WTC11 (cell line): ENCODE results near the gene SNRNP200. TPM values are rescaled to one million over a fixed set of nuclear protein-coding genes. Genes with fewer than 3 reads are reported as not detected.
A peak's percentile ranks its signal among the peaks of the same experiment; 100 is the strongest.

ENCODE experiments used
- ATAC-seq: fragments of 200-7000 bp; cut with Tn5 transposase; 2 replicates; pipeline ENCODE4 v1.10.0; 2021; ENCODE audit warnings: mild to moderate bottlenecking, moderate library complexity
- CTCF ChIA-PET: fragments of 300-600 bp; sonication (Branson Sonifier 250); formaldehyde crosslinking; loops from one replicate; lab custom pipeline; 2021; ENCODE audit warnings: antibody characterized with exemption; lab: Charles Lee
- POLR2A ChIA-PET: fragments of 350-600 bp; sonication (Branson Sonifier 250); formaldehyde crosslinking; loops from one replicate; lab custom pipeline; 2021; ENCODE audit warnings: antibody characterized with exemption; lab: Charles Lee
- DNase-seq: peaks from one replicate; pipeline ENCODE4 v3.0.0; 2021; ENCODE audit warnings: low spot score
- H3K27ac Mint-ChIP-seq: 2 replicates; pipeline ENCODE4 v1.8.0; 2021; ENCODE audit warnings: mixed read lengths
- H3K27me3 Mint-ChIP-seq: 2 replicates; pipeline ENCODE4 v1.8.0; 2021; ENCODE audit warnings: low read depth, mild to moderate bottlenecking, moderate library complexity, mixed read lengths
- H3K36me3 Mint-ChIP-seq: 2 replicates; pipeline ENCODE4 v1.8.0; 2021; ENCODE audit warnings: mixed read lengths
- H3K4me1 Mint-ChIP-seq: 2 replicates; pipeline ENCODE4 v1.8.0; 2022; ENCODE audit warnings: mixed read lengths
- H3K4me3 Mint-ChIP-seq: 2 replicates; pipeline ENCODE4 v1.8.0; 2021; ENCODE audit warnings: mild to moderate bottlenecking, moderate library complexity, mixed read lengths
- H3K9me3 Mint-ChIP-seq: 2 replicates; pipeline ENCODE4 v1.8.0; 2021; ENCODE audit warnings: mixed read lengths
- E2F1 ChIP-seq: sonication (generic); formaldehyde crosslinking; IDR thresholded peaks from 2 replicates; pipeline ENCODE4 v1.8.0; 2022; ENCODE audit warnings: mild to moderate bottlenecking, missing genetic modification reagents
- FOXP1 ChIP-seq: sonication (generic); formaldehyde crosslinking; IDR thresholded peaks from 2 replicates; pipeline ENCODE4 v1.8.0; 2022; ENCODE audit warnings: missing genetic modification reagents, mild to moderate bottlenecking, moderate library complexity, borderline replicate concordance
- FOXP4 ChIP-seq: sonication (generic); formaldehyde crosslinking; IDR thresholded peaks from 2 replicates; pipeline ENCODE4 v1.8.0; 2022; ENCODE audit warnings: mild to moderate bottlenecking, missing genetic modification reagents
- JUN ChIP-seq: sonication (generic); formaldehyde crosslinking; IDR thresholded peaks from 2 replicates; pipeline ENCODE4 v1.8.0; 2023; ENCODE audit warnings: mild to moderate bottlenecking, missing genetic modification reagents
- MXD4 ChIP-seq: fragments of 250-450 bp; sonication (Bioruptor Pico); IDR thresholded peaks from 2 replicates; pipeline ENCODE4 v1.8.0; 2021; ENCODE audit warnings: mild to moderate bottlenecking, moderate library complexity, borderline replicate concordance
- NFATC4 ChIP-seq: fragments of 250-450 bp; sonication (Bioruptor Pico); IDR thresholded peaks from 2 replicates; pipeline ENCODE4 v1.9.0; 2021; ENCODE audit warnings: mild to moderate bottlenecking
- PRDM15 ChIP-seq: sonication (generic); formaldehyde crosslinking; IDR thresholded peaks from 2 replicates; pipeline ENCODE4 v1.8.0; 2022; ENCODE audit warnings: missing genetic modification reagents
- PREB ChIP-seq: sonication (generic); formaldehyde crosslinking; IDR thresholded peaks from 2 replicates; pipeline ENCODE4 v1.8.1; 2022; ENCODE audit warnings: mild to moderate bottlenecking, missing genetic modification reagents, moderate library complexity, borderline replicate concordance
- SMAD4 ChIP-seq: sonication (generic); formaldehyde crosslinking; IDR thresholded peaks from 2 replicates; pipeline ENCODE4 v1.8.0; 2022; ENCODE audit warnings: mild to moderate bottlenecking, missing genetic modification reagents
- SP1 ChIP-seq: sonication (generic); formaldehyde crosslinking; conservative IDR thresholded peaks from 2 replicates; pipeline ENCODE4 v1.8.1; 2022; ENCODE audit warnings: missing genetic modification reagents
- ZNF532 ChIP-seq: fragments of 250-450 bp; sonication (Bioruptor Pico); IDR thresholded peaks from 2 replicates; pipeline ENCODE4 v1.9.0; 2021; ENCODE audit warnings: mild to moderate bottlenecking, borderline replicate concordance
- total RNA-seq: library from RNA; stranded (reverse); gene quantifications from 3 replicates; pipeline ENCODE4 v1.2.3, GENCODE V29; 2021

SNRNP200 gene
- total RNA-seq, 1 experiment from 2014 or later: 226 TPM

GRCh38 chr2:96265349-96265839 lies 40.0 kb downstream of the SNRNP200 start:
- peak; percentile 57 for DNase-seq
- peaks cover 27% of the 10 kb centered on the region for H3K4me1 Mint-ChIP-seq
- TF ChIP-seq PREB (CRISPR knock-in tag): no peak
- no peak for TF ChIP-seq JUN (CRISPR knock-in tag)
- TF ChIP-seq FOXP4: no peak
- peak; percentile 95 for TF ChIP-seq PRDM15 (CRISPR knock-in tag)
- no peak for TF ChIP-seq FOXP1 (CRISPR knock-in tag)
- no peaks in the 10 kb centered on the region for H3K9me3 Mint-ChIP-seq
- ATAC-seq: peak; percentile 9
- ChIA-PET CTCF (interaction anchor here (1.0 kb wide), 1 partner anchor 69 kb away, joined by 4 read pairs; no protein-coding TSS in a partner anchor), POLR2A (no interaction called here)
- peaks cover 22% of the 10 kb centered on the region for H3K36me3 Mint-ChIP-seq
- no peaks in the 10 kb centered on the region for H3K27me3 Mint-ChIP-seq
- peak overlapping the region; percentile 100 for H3K4me3 Mint-ChIP-seq
- no peak overlapping the region for H3K27ac Mint-ChIP-seq

- Mint-ChIP-seq H3K27ac (peak overlapping the region; percentile 60), H3K4me3 (peak overlapping the region; percentile 69), H3K27me3 (no peaks in the 10 kb centered on the region), H3K4me1 (peaks cover 32% of the 10 kb centered on the region), H3K9me3 (no peaks in the 10 kb centered on the region), H3K36me3 (peaks cover 22% of the 10 kb centered on the region)
- TF ChIP-seq SP1 (CRISPR knock-in tag): no peak
- TF ChIP-seq MXD4 (CRISPR knock-in tag): no peak
- no peak for TF ChIP-seq ZNF532
- TF ChIP-seq NFATC4 (CRISPR knock-in tag): no peak
- no peak for TF ChIP-seq SMAD4 (CRISPR knock-in tag)
- TF ChIP-seq E2F1 (CRISPR knock-in tag): no peak
- ChIA-PET POLR2A (no interaction called here), CTCF (interaction anchor here (0.8 to 1.0 kb wide), 4 partner anchors 51 to 126 kb away, joined by 3 to 4 read pairs (median 4); partner anchors contain the start of genes ASTL and STARD7)
- DNase-seq: no peak
- ATAC-seq: no peak
Observed at GRCh38 chr2:96264656-96265348, 40.5 kb downstream of the SNRNP200 start.
